H1 (cell line): Measurements from ENCODE around the gene PPA1. TPM values are rescaled to one million over a fixed set of nuclear protein-coding genes. Genes with fewer than 3 reads are reported as not detected.
"Not testable (repeated sequence)": the region's sequence is repeated elsewhere in the genome, so short reads cannot be mapped to it uniquely, and the experiment has no call there.

Source experiments
- CTCF ChIA-PET: fragments of 300-600 bp; sonication (Branson Sonifier 250); formaldehyde crosslinking; loops from one replicate; lab custom pipeline; 2021; ENCODE audit not compliant: partially characterized antibody; lab: Charles Lee
- POLR2A ChIA-PET: fragments of 300-600 bp; sonication (Branson Sonifier 250); formaldehyde crosslinking; loops from one replicate; lab custom pipeline; 2021; ENCODE audit warnings: inconsistent platforms; ENCODE audit not compliant: partially characterized antibody; lab: Charles Lee
- DNase-seq, 2 experiments: peaks; one replicate each; pipeline versions ENCODE4 v3.0.0 to v3.0.0-alpha.2; 2010 to 2022; ENCODE audit warnings: low spot score in 2 of 2, low read depth in 1 of 2, mixed read lengths in 1 of 2
- FAIRE-seq: peaks from 2 replicates; lab custom pipeline; 2011; peaks lifted over from hg19 to GRCh38; lab: Jason Lieb, UNC
- H2AFZ ChIP-seq: 2 replicates; pipeline ENCODE4 v1.8.1; 2012; ENCODE audit warnings: low read length, inconsistent platforms
- H2AK5ac ChIP-seq: 2 replicates; pipeline ENCODE4 v1.6.1; 2013; ENCODE audit warnings: low read depth, low read length
- H2BK120ac ChIP-seq: replicated peaks from 2 replicates; pipeline ENCODE3; 2013; ENCODE audit warnings: low read depth, low read length, inconsistent platforms
- H2BK12ac ChIP-seq: 2 replicates; pipeline ENCODE4 v1.6.1; 2013; ENCODE audit warnings: low read depth, low read length
- H2BK15ac ChIP-seq: 2 replicates; pipeline ENCODE4 v1.6.1; 2013; ENCODE audit warnings: low read length
- H2BK20ac ChIP-seq: 2 replicates; pipeline ENCODE4 v1.6.1; 2013; ENCODE audit warnings: low read length
- H2BK5ac ChIP-seq: 2 replicates; pipeline ENCODE4 v1.6.1; 2013; ENCODE audit warnings: low read depth, low read length
- H3K14ac ChIP-seq: 2 replicates; pipeline ENCODE4 v1.6.1; 2013; ENCODE audit warnings: inconsistent platforms; ENCODE audit not compliant: insufficient read length
- H3K18ac ChIP-seq: 2 replicates; pipeline ENCODE4 v1.6.1; 2013; ENCODE audit warnings: low read length; ENCODE audit errors: extremely low read depth
- H3K23ac ChIP-seq: 2 replicates; pipeline ENCODE4 v1.6.1; 2013; ENCODE audit warnings: inconsistent platforms; ENCODE audit not compliant: insufficient read length
- H3K23me2 ChIP-seq: 2 replicates; pipeline ENCODE4 v1.6.1; 2013; ENCODE audit warnings: low read depth, low read length
- H3K27ac ChIP-seq: 2 replicates; pipeline ENCODE4 v1.6.1; 2011; ENCODE audit warnings: low read depth, low read length, inconsistent platforms
- H3K27me3 ChIP-seq, 4 experiments: replicated peaks in 1 of 4; 1 replicate in 1 of 4; 2 replicates in 3 of 4; pipeline versions ENCODE4 v1.6.1 to v1.8.1; 2011 to 2013; ENCODE audit warnings: low read length in 3 of 4, mild to moderate bottlenecking in 3 of 4, inconsistent platforms in 2 of 4, mixed read lengths in 2 of 4, moderate library complexity in 1 of 4; ENCODE audit not compliant: control insufficient read depth in 3 of 4, insufficient read depth in 3 of 4; ENCODE audit errors: extremely low read depth in 1 of 4
- H3K36me3 ChIP-seq, 4 experiments: 2 replicates each; pipeline versions ENCODE4 v1.6.1 to v1.8.1; 2011 to 2013; ENCODE audit warnings: mild to moderate bottlenecking in 4 of 4, low read length in 3 of 4, moderate library complexity in 2 of 4, control low read depth in 1 of 4, inconsistent platforms in 1 of 4; ENCODE audit not compliant: insufficient read depth in 4 of 4, control insufficient read depth in 2 of 4
- H3K4ac ChIP-seq: replicated peaks from 2 replicates; pipeline ENCODE3; 2013; ENCODE audit warnings: low read length, low read depth, mixed read lengths, inconsistent platforms; ENCODE audit not compliant: insufficient read length
- H3K4me1 ChIP-seq, 4 experiments: replicated peaks in 1 of 4; 1 replicate in 1 of 4; 2 replicates in 3 of 4; pipeline versions ENCODE4 v1.6.1 to v1.8.1; 2011 to 2013; ENCODE audit warnings: low read length in 3 of 4, inconsistent platforms in 2 of 4, mixed read lengths in 1 of 4; ENCODE audit not compliant: insufficient read depth in 4 of 4, control insufficient read depth in 3 of 4
- H3K4me2 ChIP-seq, 2 experiments: 2 replicates each; pipeline versions ENCODE4 v1.6.1 to v1.8.1; 2011 to 2013; ENCODE audit warnings: low read depth in 2 of 2, low read length in 2 of 2, control low read depth in 1 of 2, inconsistent platforms in 1 of 2, mild to moderate bottlenecking in 1 of 2; ENCODE audit not compliant: insufficient read depth in 1 of 2
- H3K4me3 ChIP-seq, 4 experiments: fragments of 200-600, 300-600 bp in 1 of 4; sonication (generic), shearing (Covaris generic), sonication (Bioruptor Twin) in 1 of 4; 2 replicates each; pipeline versions ENCODE4 v1.5.1 to v1.8.1; 2011 to 2016; ENCODE audit warnings: low read length in 4 of 4, low read depth in 3 of 4, control low read depth in 2 of 4, inconsistent platforms in 2 of 4, mild to moderate bottlenecking in 2 of 4, mixed read lengths in 1 of 4, moderate library complexity in 1 of 4; ENCODE audit not compliant: insufficient read depth in 2 of 4; ENCODE audit errors: extremely low read depth in 1 of 4
- H3K56ac ChIP-seq: replicated peaks from 2 replicates; pipeline ENCODE3; 2013; ENCODE audit warnings: low read depth, mild to moderate bottlenecking, mixed read lengths, low read length, inconsistent platforms; ENCODE audit not compliant: insufficient read length
- H3K79me1 ChIP-seq: 2 replicates; pipeline ENCODE4 v1.6.1; 2013; ENCODE audit warnings: low read depth, low read length, control low read depth
- H3K79me2 ChIP-seq, 2 experiments: 2 replicates each; pipeline versions ENCODE4 v1.6.1 to v1.8.1; 2012 to 2013; ENCODE audit warnings: low read length in 2 of 2, mild to moderate bottlenecking in 2 of 2, inconsistent platforms in 1 of 2; ENCODE audit not compliant: insufficient read depth in 2 of 2, control insufficient read depth in 1 of 2
- H3K9ac ChIP-seq, 4 experiments: replicated peaks in 1 of 4; 1 replicate in 1 of 4; 2 replicates in 3 of 4; pipeline versions ENCODE4 v1.6.1 to v1.8.1; 2011 to 2013; ENCODE audit warnings: low read depth in 3 of 4, low read length in 3 of 4, control low read depth in 2 of 4, mild to moderate bottlenecking in 2 of 4, moderate library complexity in 2 of 4, inconsistent platforms in 1 of 4; ENCODE audit errors: extremely low read depth in 1 of 4
- H3K9me3 ChIP-seq, 2 experiments: 2 replicates each; pipeline versions ENCODE4 v1.6.1 to v1.8.1; 2012 to 2013; ENCODE audit warnings: mild to moderate bottlenecking in 2 of 2, moderate library complexity in 2 of 2, control low read depth in 1 of 2, inconsistent platforms in 1 of 2, low read depth in 1 of 2, low read length in 1 of 2, mixed read lengths in 1 of 2; ENCODE audit not compliant: insufficient read depth in 2 of 2
- H4K20me1 ChIP-seq, 2 experiments: replicated peaks in 1 of 2; 2 replicates each; pipeline versions ENCODE3 to v1.8.1; 2011 to 2013; ENCODE audit warnings: inconsistent platforms in 2 of 2, low read length in 2 of 2, mild to moderate bottlenecking in 1 of 2; ENCODE audit not compliant: insufficient read depth in 2 of 2, control insufficient read depth in 1 of 2
- H4K5ac ChIP-seq: 2 replicates; pipeline ENCODE4 v1.6.1; 2013; ENCODE audit warnings: low read length, low read depth, mixed read lengths, inconsistent platforms; ENCODE audit not compliant: insufficient read length
- H4K8ac ChIP-seq: 2 replicates; pipeline ENCODE4 v1.8.0; 2013; ENCODE audit warnings: mild to moderate bottlenecking, moderate library complexity, low read length, inconsistent platforms; ENCODE audit not compliant: insufficient read depth; ENCODE audit errors: extremely low read depth
- H4K91ac ChIP-seq: replicated peaks from 2 replicates; pipeline ENCODE3; 2013; ENCODE audit warnings: low read length, mixed read lengths, inconsistent platforms; ENCODE audit not compliant: insufficient read length
- WGBS, 2 experiments: shearing (Covaris generic) in 1 of 2; methylation state at CpG; one replicate each; pipeline versions ENCODE4 v1.1.6 to v1.1.7; 2013 to 2015; ENCODE audit warnings: low lambda C conversion rate in 2 of 2, mixed read lengths in 2 of 2, inconsistent platforms in 1 of 2, low coverage in 1 of 2, missing lambda C conversion rate in 1 of 2; ENCODE audit not compliant: insufficient replicate concordance in 2 of 2, insufficient coverage in 1 of 2, insufficient read length in 1 of 2; ENCODE audit errors: extremely low coverage in 1 of 2, missing lambda C conversion rate in 1 of 2; 5-methylcytosine and 5-hydroxymethylcytosine counted together
- polyA plus RNA-seq, 7 experiments: library from polyadenylated mRNA; depleted of rRNA in 3 of 7; stranded (reverse) in 5 of 7; unstranded in 2 of 7; fragments of >200 nt in 5 of 7; fragments of 200-250 nt in 2 of 7; gene quantifications; 1 replicate in 5 of 7; 2 replicates in 1 of 7; 4 replicates in 1 of 7; pipeline versions ENCODE4 v1.2.1 to v1.2.3, GENCODE V29; 2011 to 2013; ENCODE audit warnings: missing spikeins in 2 of 7, mixed read lengths in 2 of 7
- total RNA-seq: library from RNA; stranded (reverse); fragmentation: NEBNext Ultra II Directional; extraction: Animal tissue kit (Norgen Biotek cat#: 25700); gene quantifications from 2 replicates; pipeline ENCODE4 v1.2.1, GENCODE V29; 2021

Gene PPA1
- total and polyA plus RNA-seq, 2 of the 8 experiments (the other 6 are each of a cell fraction or from before 2014, with no cell fraction given): 77.0 to 191 TPM

- H3K27me3 ChIP-seq, FAIRE-seq, H3K14ac ChIP-seq, H2BK120ac ChIP-seq, H2BK12ac ChIP-seq, H3K18ac ChIP-seq, H3K9ac ChIP-seq, H2AK5ac ChIP-seq, H3K79me1 ChIP-seq, H4K5ac ChIP-seq, H3K23me2 ChIP-seq, H3K56ac ChIP-seq, H3K4me1 ChIP-seq, H3K36me3 ChIP-seq, H4K91ac ChIP-seq, H2BK20ac ChIP-seq, H3K4ac ChIP-seq, POLR2A ChIA-PET, H3K79me2 ChIP-seq, H2BK5ac ChIP-seq, H3K23ac ChIP-seq, H3K27ac ChIP-seq, H4K20me1 ChIP-seq, H3K4me2 ChIP-seq, H2AFZ ChIP-seq, H3K4me3 ChIP-seq, H2BK15ac ChIP-seq, H4K8ac ChIP-seq, DNase-seq: not testable (repeated sequence)
- 87% methylated on average over 6 of the region's 6 CpGs; no CpG with 5 or more reads in 1 of the 2 experiments for WGBS, 2 experiments
- CTCF ChIA-PET: interaction anchor here (1.0 kb wide), 1 partner anchor 8 kb away, joined by 3 read pairs; no protein-coding TSS in a partner anchor
- peaks cover 0 to 31% of the 10 kb centered on the region in 2 experiments; a peak in 2 of 4 replicates for H3K9me3 ChIP-seq
These were observed 4.8 kb upstream of the PPA1 start for GRCh38 chr10:70237958-70238536.
